AG04450 (cell line): ENCODE results near the gene PIPOX. TPM values are rescaled to one million over a fixed set of nuclear protein-coding genes. Genes with fewer than 3 reads are reported as not detected.
"Not testable (repeated sequence)": the region's sequence is repeated elsewhere in the genome, so short reads cannot be mapped to it uniquely, and the experiment has no call there.

Source experiments
- CTCF ChIA-PET: fragments of 300-600, 350-600 bp; formaldehyde crosslinking; extraction: SDS; loops from one replicate; lab custom pipeline; 2022; ENCODE audit warnings: antibody characterized with exemption, inconsistent platforms; lab: Charles Lee
- POLR2A ChIA-PET: fragments of 350-600 bp; formaldehyde crosslinking; extraction: SDS; loops from one replicate; lab custom pipeline; 2021; ENCODE audit warnings: antibody characterized with exemption, inconsistent platforms; lab: Yijun Ruan, JAX
- DNase-seq: peaks from one replicate; pipeline ENCODE4 v3.0.0-alpha.2; 2011; ENCODE audit warnings: low read depth, low spot score
- H3K27ac ChIP-seq: one replicate; pipeline ENCODE4 v1.5.1; 2012; ENCODE audit warnings: low read depth, low read length, control low read depth
- H3K27me3 ChIP-seq: one replicate; pipeline ENCODE4 v1.6.0; 2012; ENCODE audit warnings: low read length; ENCODE audit not compliant: control insufficient read depth, insufficient read depth
- H3K4me3 ChIP-seq: 2 replicates; pipeline ENCODE4 v1.5.1; 2011; ENCODE audit warnings: mild to moderate bottlenecking, low read depth, low read length, control low read depth
- H3K9me3 ChIP-seq: 2 replicates; pipeline ENCODE4 v1.5.1; 2012; ENCODE audit warnings: low read length; ENCODE audit not compliant: control insufficient read depth, insufficient read depth
- CTCF ChIP-seq: IDR thresholded peaks from 2 replicates; pipeline ENCODE4 v1.5.1; 2011; ENCODE audit warnings: low read depth, low read length, control low read depth, inconsistent platforms
- polyA plus RNA-seq: library from polyadenylated mRNA; depleted of rRNA; stranded (reverse); fragments of >200 nt; gene quantifications from 2 replicates; pipeline ENCODE4 v1.2.3, GENCODE V29; 2011

Gene PIPOX
- polyA plus RNA-seq, 1 experiment, result 0.79 TPM

- TF ChIP-seq CTCF, result no peak
- no peak overlapping the region for H3K27ac ChIP-seq
- no peak overlapping the region for H3K4me3 ChIP-seq
- no peaks in the 10 kb centered on the region; the same call in 1 of the 2 replicates for H3K9me3 ChIP-seq
- H3K27me3 ChIP-seq, result no peaks in the 10 kb centered on the region
- ChIA-PET POLR2A (no interaction called here), CTCF (interaction anchor here (1.2 to 3.1 kb wide), 3 partner anchors 26 to 120 kb away, joined by 3 to 12 read pairs (median 7); no protein-coding TSS in a partner anchor)
- DNase-seq, result no peak
Observed at GRCh38 chr17:29085223-29085622, 42.3 kb downstream of the PIPOX start.

DNA sequence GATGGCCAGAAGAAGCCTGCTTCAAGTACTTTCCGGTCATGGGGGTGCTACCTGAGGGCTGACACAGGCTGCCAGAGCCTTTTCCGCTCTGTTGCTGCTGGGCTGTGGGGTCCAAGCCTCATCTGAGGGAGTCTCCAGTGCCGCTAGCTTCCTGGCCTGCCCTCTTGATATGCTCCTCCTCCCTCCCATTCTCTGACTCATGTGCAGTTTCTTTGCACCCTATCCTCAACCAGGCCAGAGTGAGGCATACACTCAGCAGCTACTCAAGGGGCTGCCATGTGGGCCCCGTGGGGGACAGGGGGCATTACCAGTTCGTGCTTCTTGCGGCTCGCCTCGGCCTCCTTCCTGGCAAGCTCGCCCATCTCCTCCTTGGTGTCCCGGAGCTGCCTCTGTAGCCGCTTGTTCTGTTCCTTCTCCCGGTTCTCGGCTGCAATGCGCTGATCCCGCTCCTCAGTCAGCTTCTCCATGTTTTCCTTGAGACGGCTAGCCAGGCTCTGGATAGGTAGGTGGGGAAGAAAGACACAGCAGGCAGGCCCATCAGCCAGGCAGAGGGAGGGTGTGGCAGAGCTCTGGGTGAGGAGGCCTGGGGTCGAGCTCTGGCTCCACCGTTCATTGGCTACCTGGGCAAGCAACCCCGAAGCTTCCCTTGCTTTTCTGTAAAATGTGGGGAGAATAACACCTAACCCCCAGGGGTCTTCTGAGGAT, 43.8 kb downstream of the PIPOX start:
- no peak for TF ChIP-seq CTCF
- ChIA-PET POLR2A (interaction anchor here (0.7 kb wide), 1 partner anchor 37 kb away, joined by 3 read pairs; no protein-coding TSS in a partner anchor), CTCF (interaction anchor here (1.1 to 3.1 kb wide), 3 partner anchors 25 to 133 kb away, joined by 3 to 12 read pairs (median 7); no protein-coding TSS in a partner anchor)
- no peak overlapping the region for H3K4me3 ChIP-seq
- H3K27me3 ChIP-seq, result no peaks in the 10 kb centered on the region
- no peak for DNase-seq
- H3K27ac ChIP-seq, result no peak overlapping the region
- no peaks in the 10 kb centered on the region for H3K9me3 ChIP-seq

- H3K9me3 ChIP-seq, H3K27ac ChIP-seq, H3K27me3 ChIP-seq, H3K4me3 ChIP-seq, POLR2A ChIA-PET, DNase-seq: not testable (repeated sequence)
- CTCF ChIA-PET, result interaction anchor here (1.6 kb wide), 1 partner anchor 28 kb away, joined by 3 read pairs; no protein-coding TSS in a partner anchor
Observed at GRCh38 chr17:29088782-29089181, 45.8 kb downstream of the PIPOX start.

DNA sequence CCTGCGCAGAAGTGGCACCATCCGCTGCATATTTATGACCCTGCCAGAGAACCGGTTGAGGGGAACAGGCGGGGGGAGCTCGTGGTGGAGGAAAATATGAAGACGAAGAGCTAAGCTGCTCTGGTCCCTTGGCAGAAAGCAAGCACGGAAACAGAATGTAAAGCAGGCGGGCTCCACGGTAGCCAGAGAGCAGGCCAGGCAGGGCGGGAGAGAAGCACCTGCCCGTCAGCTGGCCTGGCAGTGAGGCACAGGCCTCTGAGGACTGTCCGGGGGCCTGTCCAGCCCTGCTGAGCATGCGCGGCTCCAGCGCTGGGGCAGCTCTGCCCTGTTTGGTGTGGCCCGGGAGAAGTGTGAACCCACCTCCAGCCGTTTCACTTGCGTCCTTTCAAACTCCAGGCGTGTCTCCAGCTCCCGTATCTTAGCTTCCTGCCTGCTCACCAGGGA, 46.7 kb downstream of the PIPOX start:
- Histone ChIP-seq H3K4me3 (no peak overlapping the region), H3K27ac (no peak overlapping the region), H3K27me3 (no peaks in the 10 kb centered on the region), H3K9me3 (no peaks in the 10 kb centered on the region)
- DNase-seq, result no peak
- ChIA-PET POLR2A (no interaction called here), CTCF (interaction anchor here (0.9 to 2.8 kb wide), 3 partner anchors 22 to 124 kb away, joined by 3 to 8 read pairs (median 3); no protein-coding TSS in a partner anchor)
- TF ChIP-seq CTCF, result no peak

DNA sequence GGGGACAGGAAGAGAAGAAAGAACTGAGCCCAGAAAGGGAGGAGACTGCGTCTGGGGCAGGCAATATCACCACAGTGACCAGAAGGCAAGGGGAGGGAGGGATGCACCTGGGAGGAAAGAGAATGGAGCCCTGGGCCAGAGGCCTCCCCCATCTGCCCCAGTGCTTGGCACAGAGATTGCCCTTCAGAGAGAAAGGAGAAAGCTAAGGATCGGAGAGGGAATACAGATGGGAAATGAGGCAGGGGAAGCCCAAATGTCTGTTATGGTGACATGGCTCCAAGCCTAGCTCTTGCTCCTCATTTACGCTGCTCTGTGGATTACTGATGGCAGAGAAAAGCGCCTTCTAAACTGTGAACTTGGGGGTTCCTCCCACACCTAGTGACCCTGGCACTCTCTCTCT, 47.2 kb downstream of the PIPOX start:
- Histone ChIP-seq H3K9me3 (no peaks in the 10 kb centered on the region), H3K27ac (no peak overlapping the region), H3K4me3 (no peak overlapping the region), H3K27me3 (no peaks in the 10 kb centered on the region)
- no peak for DNase-seq
- ChIA-PET POLR2A (no interaction called here), CTCF (interaction anchor here (0.9 to 2.8 kb wide), 3 partner anchors 21 to 125 kb away, joined by 3 to 8 read pairs (median 3); no protein-coding TSS in a partner anchor)
- no peak for TF ChIP-seq CTCF
